GM18507 (cell line): Measurements from ENCODE around the gene TSPAN9.
A peak's percentile ranks its signal among the peaks of the same experiment; 100 is the strongest.

ENCODE experiments used
- DNase-seq: peaks from one replicate; pipeline ENCODE4 v3.0.0; 2011; ENCODE audit warnings: low read depth; ENCODE audit not compliant: insufficient read length; ENCODE audit errors: extremely low spot score
- FAIRE-seq: peaks from 2 replicates; lab custom pipeline; 2011; peaks lifted over from hg19 to GRCh38; lab: Jason Lieb, UNC

Gene TSPAN9

DNA sequence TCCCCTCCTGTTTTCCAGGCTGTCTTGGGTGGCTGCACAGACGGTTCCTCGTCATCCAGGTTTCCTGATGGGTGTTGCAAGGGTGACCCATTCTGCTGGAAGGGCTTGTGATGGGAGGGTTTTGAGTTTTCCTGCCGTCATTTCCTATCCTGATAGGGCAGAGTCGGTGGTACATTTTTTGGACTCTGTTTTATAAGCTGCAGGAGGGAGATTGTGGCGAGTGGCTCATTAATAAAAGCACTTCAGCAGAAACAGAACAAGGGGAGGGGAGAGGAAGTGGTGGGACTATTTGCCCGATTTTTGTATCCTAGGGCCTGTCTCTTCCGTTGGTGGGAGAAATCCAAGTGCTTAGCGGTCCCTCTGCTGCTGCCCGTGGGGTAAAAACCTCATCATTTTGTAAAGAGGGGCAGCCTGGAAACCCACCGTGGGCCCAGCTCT, 40.0 kb downstream of the TSPAN9 start:
- DNase-seq (no peak), FAIRE-seq (no peak)

DNA sequence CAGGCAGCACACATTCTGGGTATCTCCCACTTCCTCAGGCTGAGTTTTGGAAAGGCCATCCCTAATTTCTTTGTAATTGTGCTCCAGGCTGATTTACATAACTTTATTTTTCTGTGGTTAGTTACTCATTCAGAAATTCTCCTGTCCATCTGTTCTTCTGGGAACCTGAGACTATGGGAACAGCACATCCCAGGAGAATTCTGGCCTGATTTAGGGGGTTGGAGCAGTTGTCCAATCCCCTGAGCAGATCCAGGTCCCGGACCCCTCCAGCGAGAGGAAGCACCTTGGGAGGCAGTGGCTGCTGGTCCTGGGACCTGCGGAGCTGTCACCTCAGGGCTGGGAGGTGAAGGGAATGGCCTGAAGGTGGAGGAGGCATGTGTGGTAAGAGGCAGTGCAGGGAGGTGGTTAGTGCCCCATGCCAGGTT, 40.4 kb downstream of the TSPAN9 start:
- DNase-seq = no peak
- FAIRE-seq = no peak

DNA sequence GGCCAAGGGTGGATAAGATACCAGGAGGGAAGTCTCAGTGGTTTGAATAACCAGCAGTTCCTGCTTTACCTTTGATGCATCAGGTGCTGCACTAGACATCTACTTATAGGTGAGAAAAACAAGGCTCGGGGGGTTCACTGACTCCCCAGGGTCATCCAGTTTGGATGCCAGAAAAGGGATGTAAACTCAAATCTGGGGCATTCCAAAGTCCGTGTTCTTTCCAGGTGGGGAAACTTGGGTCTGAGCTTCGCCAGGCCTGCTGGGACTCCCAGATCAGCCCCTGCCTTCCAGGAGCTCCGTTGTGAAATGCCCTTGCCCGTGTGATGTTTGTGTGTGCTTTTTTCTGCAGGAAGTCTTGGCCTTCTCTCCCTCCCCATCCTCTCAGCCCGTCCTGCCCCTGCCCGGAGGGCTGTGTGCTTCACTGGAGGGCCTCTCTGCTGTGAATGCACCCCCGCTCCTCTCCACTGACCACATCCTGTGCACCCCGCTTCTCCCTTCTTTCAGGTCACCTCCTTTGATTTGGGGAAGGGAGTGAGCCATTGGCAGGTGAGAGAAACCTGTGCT, 42.1 kb downstream of the TSPAN9 start:
- DNase-seq (no peak), FAIRE-seq (no peak)

DNA sequence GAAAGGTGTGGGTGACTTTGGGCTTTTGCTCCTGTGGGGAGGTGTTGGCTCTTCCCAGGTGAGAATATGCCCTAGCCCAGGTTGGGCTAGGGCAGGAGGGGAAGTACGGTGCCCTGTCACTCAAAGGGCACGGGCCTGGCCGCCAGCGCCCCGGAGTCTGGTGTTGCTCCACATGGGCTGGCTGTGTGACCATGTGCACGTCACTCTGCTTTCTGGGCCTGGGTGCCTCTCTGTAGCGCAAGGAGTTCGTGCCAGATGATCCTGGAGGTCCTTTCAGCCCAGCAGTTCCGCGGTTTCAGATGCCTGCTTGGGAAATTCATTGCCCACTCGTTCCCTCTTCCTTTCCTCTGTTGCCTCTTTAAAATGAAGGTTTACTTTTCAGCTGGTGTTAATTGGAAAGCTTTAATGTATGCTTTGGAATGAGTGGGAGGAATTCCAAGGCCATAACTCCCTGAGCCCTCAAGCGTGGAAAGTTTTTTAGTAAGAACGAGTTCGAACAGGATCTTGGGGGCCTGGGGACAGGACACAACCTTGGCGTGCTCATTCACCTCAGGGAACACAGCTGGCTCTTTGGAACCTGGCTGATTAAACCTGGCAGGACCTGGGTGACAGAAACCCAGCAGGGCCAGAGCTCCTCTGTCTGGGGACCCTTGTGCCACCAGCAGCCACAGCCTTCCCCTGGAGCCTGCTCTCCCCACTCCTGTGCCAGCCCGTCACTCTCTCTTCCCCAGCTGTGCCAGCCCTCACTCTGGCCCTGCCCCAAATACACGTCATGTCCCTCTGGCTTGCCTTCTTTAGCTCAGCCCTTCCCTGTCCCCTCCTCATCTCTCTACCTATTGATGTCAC, 42.8 kb downstream of the TSPAN9 start:
- FAIRE-seq (no peak), DNase-seq (no peak)

DNA sequence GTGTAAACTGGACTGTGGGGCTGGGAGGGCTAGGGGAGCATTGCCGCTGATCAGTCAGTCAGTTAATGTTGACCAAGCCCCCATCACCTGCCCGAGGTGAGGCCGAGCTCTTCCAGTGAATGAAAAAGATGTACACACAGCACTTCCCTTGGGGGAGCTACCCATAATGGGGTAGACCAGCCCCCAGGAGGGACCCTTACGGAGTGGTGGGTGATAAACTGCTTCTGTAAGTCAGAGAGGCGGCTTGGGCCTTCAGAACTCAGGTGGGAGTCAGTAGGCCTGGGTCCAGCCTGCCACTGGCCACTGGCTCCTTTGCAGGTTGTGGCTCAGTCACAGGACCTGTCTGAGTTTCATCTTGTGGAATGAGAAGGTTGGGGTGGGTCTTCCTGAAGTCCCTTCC, 43.5 kb downstream of the TSPAN9 start:
- no peak for DNase-seq
- FAIRE-seq = no peak

DNA sequence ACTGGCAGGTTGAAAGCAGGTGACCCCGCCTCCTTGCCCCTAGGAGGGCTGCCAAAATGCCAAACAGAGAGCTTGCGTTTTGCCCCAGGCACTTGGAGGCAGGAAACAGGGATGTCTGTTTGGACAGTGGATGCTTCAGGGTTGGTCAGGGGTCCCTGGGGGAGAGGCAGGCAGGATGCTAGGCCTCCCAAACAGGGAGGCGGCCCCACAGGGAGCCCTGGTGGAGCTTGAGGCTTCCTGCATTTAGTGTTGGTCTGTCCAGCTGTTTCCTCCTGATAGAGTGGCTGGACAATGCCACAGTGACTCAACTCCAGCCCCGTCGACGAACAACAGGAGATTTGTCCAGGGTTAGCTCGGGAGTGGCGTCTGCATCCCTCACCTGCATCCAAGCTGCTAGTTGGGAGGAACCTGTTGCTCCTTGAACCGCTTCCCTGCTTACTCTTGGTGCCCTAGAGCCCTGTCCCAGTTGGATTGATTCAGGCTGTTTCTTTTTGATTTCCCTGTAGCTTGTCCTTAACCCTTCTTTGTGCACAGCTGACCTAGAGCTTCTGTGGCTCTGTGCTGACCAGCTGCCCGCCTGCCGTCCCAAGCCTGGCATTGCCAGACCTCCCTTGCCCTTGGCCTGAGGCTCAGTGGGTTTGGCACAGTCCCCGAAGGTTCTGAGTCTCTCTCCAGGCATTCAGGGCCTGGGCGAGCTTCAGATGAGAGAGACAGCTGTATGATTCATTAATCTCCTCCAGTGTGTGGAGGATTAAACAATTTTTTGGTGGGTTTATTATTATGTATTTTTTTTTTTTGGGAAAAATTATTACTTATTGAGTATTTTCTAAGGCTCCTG, 45.9 kb downstream of the TSPAN9 start:
- no peak for FAIRE-seq
- no peak for DNase-seq

DNA sequence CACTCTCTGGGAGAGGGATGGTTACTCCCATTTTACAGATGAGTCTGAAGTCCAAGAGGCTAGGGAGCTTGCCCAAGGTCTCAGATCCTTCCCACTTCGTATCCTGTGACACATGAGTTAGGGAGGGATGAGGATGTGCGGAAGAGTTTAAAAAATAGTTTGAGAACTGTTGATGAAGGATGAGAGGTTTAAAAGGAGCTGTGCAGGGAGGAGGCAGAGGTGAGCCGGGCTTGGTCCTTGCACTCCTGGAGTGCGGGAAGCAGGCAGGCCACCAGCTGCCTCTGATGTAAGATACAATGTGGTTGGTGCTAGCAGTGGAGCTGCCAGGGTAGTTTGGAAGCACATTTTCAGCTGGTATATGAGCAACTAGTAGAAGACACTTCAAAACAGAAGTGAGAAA, 46.5 kb downstream of the TSPAN9 start:
- no peak for DNase-seq
- FAIRE-seq = no peak

DNA sequence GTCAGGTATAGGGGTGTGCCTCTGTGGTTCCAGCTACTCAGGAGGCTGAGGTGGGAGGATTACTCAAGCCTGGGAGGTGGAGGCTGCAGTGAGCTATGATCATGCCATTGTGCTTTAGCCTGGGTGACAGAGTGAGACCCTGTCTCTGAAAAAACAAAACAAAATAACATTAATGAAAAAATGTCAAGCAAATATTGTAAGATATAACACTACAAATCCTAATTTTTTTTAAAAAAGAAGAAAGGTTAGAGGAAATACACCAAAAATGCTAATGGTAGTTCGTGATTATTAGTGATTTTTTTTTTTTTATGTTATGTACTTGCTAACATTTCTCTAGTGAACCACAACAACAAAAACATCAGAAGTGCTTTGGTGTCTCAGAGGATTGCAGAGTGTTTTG, 47.7 kb downstream of the TSPAN9 start:
- FAIRE-seq = no peak
- DNase-seq = no peak

DNA sequence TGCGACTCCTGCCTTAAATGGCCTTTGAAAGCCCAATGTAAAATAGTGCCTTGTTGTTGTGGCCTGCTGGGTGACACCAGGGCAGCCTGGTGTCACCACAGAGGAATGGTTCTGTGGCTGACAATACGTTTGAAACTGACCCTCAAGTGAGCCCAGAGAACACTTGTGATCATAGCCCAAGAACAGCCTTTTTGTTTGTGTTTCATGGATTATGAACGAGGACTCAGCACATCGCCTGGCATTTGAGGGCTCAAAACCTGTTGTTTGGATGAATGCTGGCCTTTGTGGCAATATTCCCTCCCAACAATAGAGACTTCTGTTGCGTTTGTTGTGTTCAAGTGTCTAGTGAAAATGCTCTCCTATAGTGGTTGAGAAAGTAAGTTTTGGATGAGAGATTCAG, 48.5 kb downstream of the TSPAN9 start:
- no peak for FAIRE-seq
- DNase-seq = no peak

DNA sequence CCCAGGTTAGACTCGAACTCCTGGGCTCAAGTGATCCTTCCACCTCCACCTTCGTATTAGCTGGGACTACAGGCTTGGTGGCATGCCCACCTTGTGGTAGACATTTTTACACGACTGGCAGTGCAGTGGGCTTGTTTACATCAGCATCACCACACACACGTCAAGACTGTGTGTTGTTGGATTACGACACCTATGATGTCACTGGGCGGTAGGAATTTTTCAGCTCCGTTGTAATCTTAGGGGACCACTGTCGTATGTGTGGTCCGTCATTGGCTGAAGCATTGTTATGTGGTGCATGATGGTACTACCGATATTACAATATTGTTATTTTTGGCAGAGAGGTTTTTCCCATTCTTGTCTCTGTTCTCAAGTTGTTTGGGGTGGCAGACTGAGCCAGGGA, 50.7 kb downstream of the TSPAN9 start:
- no peak for FAIRE-seq

DNA sequence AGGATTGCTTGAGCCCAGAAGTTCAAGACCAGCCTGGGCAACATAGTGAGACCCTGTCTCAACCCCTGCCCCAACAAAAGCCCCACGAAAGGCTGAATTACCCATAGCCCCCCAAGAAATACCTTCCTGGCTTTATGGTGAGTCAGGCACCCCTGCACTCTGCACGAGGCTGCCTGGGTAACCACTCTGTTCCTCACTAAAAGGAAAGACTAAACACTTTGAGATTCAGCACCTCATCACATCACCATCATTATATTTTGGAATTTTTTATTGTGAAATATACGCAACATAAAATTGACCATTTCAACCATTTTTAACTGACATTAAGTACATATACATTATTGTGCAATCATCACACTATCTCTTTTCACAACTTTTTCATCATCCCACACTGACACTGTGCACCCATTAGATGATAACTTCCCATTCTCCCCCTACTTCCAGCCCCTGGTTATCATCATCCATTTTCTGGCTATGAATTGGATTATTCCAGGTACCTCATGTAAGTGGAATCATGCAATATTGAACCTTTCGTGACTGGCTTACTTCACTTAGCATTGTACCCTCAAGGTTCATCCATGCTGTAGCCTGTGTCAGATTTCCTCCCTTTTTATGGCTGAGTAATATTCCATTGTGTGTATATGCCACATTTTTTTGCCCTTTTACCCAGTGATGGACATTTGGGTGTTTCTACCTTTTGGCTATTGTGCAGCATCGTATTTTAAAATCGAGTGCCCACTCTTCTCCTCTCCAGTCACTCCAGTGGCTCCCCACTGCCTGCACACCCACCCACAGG, 51.5 kb downstream of the TSPAN9 start:
- DNase-seq (no peak), FAIRE-seq (no peak)

More for the DNA sequence above, 50.7 kb downstream of the TSPAN9 start:
- DNase-seq = no peak

DNA sequence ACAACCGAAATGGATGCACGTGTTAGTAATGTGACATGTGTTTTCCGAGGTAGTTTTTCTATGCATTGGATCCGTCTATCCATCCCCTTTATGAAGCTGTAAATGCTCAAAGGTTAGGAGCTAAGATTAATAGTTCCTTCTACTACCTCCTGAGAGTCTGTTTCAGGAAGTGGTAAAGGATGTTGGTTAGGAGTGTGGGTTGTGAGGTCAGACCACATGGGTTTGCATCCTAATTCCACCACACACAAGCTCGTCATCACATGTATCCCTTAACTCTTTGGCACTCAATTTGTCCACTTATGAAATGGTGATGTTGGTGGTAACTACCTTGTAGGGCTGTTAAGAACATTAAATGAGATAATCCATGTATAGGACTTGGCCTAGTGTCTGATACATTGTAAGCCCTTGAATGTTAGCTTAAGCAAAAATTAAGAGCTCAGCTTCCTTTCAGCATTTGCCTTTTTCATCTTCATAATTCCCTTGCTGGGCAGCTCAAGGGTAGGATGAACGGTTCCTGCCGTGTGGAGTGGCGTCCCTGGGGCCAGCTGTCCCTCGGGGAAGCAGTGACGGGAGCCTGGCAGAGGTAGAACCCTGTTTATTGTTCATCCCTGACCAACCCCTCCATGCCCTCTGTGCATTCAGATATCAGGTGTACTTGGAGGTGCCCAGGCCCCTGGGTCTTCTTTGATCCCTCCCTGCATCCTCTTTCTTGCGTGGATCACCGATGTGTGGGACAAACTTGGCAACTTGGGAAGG, 52.3 kb downstream of the TSPAN9 start:
- FAIRE-seq (peak; percentile 18), DNase-seq (no peak)

DNA sequence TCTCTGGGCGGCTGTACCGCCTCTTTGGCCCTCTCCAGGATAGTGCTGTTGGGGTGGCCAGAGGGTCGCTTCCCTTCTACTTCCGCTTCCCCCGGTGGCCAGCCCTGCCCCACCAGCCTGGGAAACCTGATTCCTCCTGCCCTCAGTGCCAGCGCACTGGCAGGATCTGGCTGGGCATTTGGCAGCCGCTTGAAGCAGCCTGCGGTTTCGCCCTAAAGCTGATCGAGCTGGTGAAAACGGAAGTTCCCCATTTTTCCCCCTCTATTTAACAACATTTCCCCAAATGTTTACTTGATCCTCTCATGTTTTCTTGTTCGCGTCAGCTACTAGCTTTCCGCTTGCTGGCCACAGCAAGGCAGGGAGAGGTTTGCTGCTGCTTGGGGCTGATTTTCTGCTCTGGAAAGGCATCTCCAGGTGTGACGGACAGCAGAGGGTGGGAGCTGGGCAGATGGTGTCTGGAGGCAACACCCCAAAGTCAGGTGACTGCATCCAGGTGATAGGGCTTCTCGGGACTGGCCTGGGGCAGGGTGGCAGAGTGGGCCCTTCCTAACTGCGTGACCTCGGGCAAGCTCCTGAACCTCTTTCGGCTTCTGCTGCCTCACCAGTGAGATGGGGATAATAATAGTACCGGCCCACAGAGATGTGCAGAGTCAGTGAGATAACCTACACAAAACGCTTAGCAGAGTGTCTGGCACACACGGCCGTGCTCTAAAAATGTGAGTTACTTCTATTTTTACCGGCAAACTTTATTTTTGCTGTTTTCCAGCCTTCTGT, 53.1 kb downstream of the TSPAN9 start:
- DNase-seq (no peak), FAIRE-seq (no peak)

DNA sequence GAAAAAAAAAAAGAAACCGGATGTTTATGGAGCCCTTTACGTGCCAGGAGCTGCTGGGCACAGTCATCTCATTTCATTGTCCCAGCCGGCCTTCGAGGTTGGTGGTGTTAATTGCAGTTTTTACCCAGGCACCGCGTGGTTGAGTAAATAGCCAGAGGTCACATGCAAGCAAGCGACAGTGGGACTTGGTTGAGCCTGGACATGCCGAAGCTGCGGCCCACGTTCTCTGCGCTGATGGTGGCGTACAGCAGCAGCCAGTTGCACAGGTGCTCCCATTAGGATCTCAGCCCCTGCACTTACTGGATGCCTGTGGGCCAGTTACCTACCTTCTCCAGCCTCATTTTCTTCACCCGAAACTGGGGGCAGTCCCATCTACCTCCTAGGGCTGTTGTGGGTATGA, 54.0 kb downstream of the TSPAN9 start:
- FAIRE-seq (no peak), DNase-seq (no peak)

DNA sequence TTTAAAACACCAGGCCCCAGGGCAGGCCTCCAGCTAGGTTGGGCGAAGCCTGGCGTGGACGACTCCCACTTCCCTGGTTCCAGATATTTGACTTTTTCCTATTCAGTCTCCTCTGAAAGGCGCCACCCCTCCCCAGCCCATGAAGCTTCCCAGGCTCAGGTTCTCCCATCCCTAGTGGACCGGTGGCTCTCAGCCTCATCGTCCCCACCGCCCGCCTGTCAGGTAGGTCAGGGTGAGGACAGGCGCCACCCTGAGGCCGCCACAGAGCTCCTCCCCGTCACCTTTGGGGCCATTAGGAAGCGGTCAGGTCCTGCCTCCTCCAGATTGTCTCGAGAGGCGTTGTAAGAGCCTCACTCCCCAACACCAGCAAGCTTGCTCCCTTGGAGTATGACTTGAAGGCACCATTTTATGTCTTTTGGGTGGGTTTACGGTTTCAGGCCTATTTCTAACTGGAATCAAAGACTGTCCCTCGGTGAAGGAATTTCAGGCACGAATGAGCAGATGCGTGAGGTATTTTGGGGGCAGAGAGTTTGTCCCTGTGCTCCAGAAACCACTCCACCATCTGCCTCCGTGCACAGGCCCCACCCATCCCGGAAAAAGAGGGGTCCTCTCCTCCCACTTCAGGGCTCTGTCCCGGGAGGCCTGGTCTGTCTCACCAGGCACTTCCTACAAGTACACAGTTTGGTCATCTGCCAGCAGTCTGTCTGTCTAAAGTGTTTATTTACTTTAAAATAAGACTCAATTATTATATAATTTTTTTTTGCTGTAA, 55.6 kb downstream of the TSPAN9 start:
- FAIRE-seq (no peak), DNase-seq (no peak)

DNA sequence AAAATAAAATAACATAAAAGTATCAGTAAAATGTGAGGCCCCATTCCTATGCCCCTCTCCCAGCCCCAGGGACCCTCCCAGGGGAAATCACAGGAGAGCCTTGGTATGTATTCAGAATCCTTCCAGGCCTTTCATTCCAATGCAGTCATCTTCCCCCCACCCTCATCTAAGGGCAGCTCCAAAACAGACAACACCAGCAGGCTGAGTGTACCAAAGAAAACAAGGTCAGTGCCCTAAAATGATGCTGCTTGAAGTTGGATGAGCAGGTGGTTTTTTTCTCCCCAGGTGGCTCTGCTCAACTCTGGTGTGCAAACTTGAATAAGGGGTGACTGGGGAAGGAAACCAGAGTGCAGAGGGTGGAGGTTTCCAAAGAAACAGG, 56.2 kb downstream of the TSPAN9 start:
- DNase-seq (no peak), FAIRE-seq (no peak)

DNA sequence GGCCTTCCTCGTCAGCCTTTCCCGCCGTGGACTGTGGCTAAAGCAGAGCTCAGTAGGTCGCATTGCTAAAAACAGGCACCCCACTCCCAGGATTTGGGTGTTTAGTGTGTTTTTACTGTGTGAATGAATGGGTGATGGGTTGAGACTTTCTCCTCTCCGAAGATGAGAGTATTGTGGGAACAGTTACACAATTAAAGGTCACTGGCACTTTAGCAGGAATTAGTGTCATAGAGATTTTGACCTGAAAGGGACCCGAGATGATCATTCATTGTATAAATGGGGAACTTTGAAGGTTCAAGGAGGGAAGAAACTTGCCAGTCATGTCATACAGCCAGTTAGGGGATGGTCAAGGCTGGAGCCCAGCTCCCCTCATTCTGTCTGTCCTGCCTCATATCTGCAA, 56.9 kb downstream of the TSPAN9 start:
- DNase-seq (no peak), FAIRE-seq (no peak)
